C4-2B (cell line): ENCODE data around the gene ARL14.

Source experiments
- H3K27ac ChIP-seq: fragments of 450-650 bp; 2 replicates; pipeline ENCODE4 v1.5.1; 2017
- ZFX ChIP-seq: fragments of 450-650 bp; IDR thresholded peaks from 2 replicates; pipeline ENCODE4 v1.6.1; 2017
- TF ChIP-seq, protein P1 (sequence below): fragments of 450-650 bp; conservative IDR thresholded peaks from 2 replicates; pipeline ENCODE4 v1.5.1; 2017; ENCODE audit warnings: mild to moderate bottlenecking

The ARL14 gene

DNA sequence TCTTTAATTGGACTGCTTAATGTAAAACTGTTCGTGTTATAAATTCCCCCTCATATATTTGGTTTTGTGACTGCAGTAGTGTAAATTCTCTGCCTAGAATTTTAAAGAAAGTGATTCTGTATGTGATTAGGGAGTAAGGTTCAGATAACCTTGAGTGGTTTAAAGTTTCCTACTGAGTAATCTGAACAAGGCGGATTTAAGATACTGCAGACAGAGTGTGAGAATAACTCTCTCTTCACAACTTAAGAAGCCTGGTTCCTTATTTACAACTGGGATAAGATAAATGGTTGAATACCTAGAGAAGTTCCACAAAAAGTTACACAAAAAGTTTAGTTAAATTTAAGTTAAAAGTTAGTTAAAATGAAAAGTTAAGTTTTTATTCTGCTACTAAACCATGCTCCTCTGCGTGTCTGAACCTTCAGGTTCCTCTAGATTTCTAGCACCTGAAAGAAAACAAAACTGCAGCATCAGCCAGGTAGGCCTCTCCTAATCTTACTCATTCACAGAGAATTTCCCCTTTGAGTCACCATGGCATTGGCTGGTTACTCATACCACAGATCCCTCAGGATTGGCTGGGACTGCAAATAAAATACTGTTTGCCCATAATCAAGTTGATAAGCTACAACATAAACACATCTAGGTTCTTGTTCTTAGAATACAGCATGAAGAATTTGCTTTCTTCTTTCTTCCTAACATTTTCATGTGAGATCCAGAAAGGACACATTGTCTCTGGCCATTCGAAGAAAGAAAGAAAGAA, at the start of gene ARL14:
TSS of gene ARL14 (plus strand) at position 614 of the 757 bp plus-strand sequence. CDS start 187 bp downstream, outside the sequence.
- H3K27ac ChIP-seq = no peak within 1 kb of the TSS
- TF ChIP-seq ZFX = no peak
- TF ChIP-seq, protein P1, sequence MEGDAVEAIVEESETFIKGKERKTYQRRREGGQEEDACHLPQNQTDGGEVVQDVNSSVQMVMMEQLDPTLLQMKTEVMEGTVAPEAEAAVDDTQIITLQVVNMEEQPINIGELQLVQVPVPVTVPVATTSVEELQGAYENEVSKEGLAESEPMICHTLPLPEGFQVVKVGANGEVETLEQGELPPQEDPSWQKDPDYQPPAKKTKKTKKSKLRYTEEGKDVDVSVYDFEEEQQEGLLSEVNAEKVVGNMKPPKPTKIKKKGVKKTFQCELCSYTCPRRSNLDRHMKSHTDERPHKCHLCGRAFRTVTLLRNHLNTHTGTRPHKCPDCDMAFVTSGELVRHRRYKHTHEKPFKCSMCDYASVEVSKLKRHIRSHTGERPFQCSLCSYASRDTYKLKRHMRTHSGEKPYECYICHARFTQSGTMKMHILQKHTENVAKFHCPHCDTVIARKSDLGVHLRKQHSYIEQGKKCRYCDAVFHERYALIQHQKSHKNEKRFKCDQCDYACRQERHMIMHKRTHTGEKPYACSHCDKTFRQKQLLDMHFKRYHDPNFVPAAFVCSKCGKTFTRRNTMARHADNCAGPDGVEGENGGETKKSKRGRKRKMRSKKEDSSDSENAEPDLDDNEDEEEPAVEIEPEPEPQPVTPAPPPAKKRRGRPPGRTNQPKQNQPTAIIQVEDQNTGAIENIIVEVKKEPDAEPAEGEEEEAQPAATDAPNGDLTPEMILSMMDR = no peak

DNA sequence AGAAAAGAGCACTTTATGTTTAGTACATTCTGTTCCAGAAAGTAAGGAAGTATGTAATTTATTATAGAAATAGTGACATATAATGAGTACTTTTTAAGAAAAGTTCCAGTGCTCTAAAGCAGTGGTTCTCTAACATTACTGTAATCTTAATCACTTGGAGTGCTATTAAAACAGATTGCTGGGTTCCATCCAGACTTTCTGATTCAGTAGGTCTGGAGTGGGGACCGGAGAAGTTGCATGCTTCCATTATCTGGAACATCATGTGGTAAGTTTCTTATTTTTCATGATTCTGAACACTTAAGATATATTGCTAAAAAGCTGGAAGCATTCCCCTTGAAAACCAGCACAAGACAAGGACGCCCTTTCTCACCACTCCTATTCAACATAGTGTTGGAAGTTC, 47.5 kb upstream of the ARL14 start:
- TF ChIP-seq, protein P1 = no peak
- TF ChIP-seq ZFX = no peak
- no peak overlapping the region for H3K27ac ChIP-seq

DNA sequence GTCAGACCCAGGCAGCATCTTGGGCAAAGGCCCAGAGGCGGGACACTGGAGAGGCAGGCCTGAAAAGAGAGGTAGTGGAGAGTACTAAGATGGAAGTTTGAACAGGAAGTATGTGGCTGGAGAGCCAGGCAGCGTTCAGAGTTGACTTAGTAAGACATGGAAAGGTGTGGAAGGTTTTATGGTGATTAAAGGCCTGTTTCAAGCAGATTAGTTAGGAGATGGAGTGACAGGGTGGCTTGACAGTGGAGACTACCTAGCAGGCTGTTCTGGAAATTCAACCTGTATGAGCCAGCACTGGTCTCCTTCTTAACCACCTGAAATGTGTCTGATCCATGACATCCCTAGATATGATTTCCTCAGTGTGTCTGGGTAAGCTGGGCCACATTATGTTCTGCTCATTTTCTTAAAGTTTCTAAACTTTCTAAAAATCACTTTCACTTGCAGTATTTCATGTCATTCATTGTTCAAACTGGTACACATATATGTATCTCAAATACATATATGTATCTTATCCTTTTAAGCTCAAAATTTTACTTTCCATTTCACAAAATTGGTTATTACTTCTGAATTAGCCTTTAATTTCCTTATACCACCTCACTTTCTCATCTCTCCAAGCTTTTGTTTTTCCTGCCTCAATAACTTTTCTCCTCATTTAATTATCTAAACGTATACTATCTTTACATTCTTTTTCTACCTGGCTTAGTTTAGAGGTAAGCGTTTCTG, 43.4 kb upstream of the ARL14 start:
- no peak overlapping the region for H3K27ac ChIP-seq
- TF ChIP-seq ZFX = no peak
- TF ChIP-seq, protein P1 = no peak

DNA sequence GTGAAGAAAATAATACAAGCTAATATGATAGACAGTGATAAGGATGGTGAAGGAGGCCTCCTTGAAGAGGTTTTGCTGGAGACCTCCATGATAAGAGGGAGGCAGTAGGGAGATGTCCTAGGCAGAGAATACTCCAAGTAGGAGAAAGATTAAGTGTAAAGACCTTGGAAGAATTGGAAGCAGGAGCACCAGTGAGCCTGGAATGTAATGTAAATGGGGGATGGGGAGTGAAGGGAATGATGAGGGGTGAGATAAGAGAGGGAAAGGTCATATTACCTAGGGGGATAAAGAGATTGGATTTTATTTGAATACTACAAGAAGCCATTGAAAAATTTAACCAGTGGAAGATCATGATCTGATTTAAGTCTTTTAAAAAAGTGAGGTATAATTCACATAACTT, 41.7 kb upstream of the ARL14 start:
- TF ChIP-seq ZFX = no peak
- TF ChIP-seq, protein P1 = no peak

DNA sequence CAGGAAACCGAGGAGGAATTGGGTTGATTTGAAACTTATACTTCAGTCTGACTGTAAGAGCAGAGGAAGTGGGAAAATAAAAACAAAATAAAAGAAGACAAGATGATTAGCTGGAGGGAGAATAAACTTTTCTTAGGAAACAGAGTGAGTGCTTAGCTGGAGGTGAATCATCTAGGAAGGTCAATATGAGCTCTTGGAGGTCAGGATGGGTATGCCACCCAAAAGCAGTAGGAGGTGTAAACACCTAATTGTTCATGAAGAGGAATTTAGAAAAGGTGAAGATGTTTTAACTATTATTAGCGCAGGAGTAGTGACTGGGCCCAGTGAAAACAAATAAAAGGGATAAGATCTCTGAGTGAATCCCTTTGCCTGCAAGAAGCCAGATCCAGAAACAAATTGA, 39.9 kb upstream of the ARL14 start:
- no peak for TF ChIP-seq ZFX
- TF ChIP-seq, protein P1 = no peak
- H3K27ac ChIP-seq = no peak overlapping the region

More for the DNA sequence above, 41.7 kb upstream of the ARL14 start:
- no peak overlapping the region for H3K27ac ChIP-seq

DNA sequence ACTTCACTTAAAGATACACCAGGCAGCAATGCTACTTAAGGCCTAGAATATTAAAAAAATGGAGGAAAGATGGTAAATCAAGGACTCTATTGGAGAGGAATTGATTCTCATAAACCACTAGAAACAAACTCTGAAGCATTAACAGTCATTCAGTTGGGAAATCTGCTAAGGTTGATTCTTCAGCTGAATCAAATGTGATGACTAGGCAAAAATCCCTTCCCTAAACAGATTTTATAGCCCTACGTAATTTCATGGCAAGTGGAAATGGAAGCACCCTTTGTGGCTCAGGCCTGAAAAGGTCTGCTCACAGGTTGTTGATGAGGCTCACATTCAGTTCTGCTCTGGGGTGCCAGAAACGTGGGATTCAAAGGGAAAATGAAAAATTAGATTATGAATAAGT, 38.8 kb upstream of the ARL14 start:
- no peak overlapping the region for H3K27ac ChIP-seq
- TF ChIP-seq, protein P1 = no peak
- no peak for TF ChIP-seq ZFX

DNA sequence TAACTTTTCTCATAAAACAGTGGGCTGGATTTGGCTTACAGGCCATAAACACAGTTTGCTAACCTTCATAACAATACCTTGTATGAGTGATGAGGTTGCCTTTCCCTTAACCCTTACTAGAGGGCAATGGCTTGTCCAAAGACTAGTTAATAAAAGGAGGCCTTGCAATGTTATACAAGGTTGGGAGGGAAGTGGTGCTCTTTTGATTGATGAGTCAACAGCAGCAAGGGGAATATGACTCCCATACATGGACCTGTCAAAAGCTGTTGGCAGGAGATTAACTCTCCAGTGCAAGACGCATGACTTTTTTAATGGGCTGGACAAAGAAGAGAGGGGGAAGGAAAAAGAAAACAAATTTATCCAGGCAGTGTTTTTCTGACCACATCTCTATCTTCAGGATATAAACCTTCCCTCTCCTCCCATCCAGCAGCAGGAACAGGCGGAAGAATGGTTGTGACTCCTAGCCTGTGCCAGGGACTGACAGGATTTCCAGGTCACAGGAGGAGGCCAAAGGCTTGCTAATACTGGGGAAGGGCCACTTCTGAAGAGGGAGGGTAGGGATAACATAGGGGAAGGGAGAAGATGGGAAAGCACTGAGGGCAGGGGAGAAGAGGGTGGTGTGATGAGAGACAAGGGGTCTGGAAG, 35.2 kb upstream of the ARL14 start:
- TF ChIP-seq ZFX = no peak
- TF ChIP-seq, protein P1 = no peak
- no peak overlapping the region for H3K27ac ChIP-seq
